Loucy (cell line): ENCODE data around the gene SLC39A11.

Experiments used
- H2AFZ ChIP-seq: fragments of 200-600 bp; sonication (generic); 2 replicates; pipeline ENCODE4 v1.6.0; 2016; ENCODE audit warnings: antibody characterized with exemption, mild to moderate bottlenecking, low read length, moderate library complexity
- H3F3A ChIP-seq: fragments of 200-600 bp; 2 replicates; pipeline ENCODE4 v1.6.0; 2016; ENCODE audit warnings: antibody characterized with exemption, low read depth, mild to moderate bottlenecking
- H3K27me3 ChIP-seq: fragments of 200-600 bp; sonication (generic); 2 replicates; pipeline ENCODE4 v1.6.1; 2014; ENCODE audit warnings: low read length, mild to moderate bottlenecking; ENCODE audit not compliant: insufficient read depth, poor library complexity, severe bottlenecking
- H3K36me3 ChIP-seq: fragments of 200-600 bp; sonication (generic); 2 replicates; pipeline ENCODE4 v1.6.1; 2016; ENCODE audit warnings: low read length; ENCODE audit not compliant: insufficient read depth
- H3K4me1 ChIP-seq: fragments of 200-600 bp; sonication (generic); 2 replicates; pipeline ENCODE4 v1.5.1; 2014; ENCODE audit warnings: low read length, mild to moderate bottlenecking; ENCODE audit not compliant: insufficient read depth, poor library complexity, severe bottlenecking
- H3K4me2 ChIP-seq: fragments of 200-600 bp; sonication (generic); 2 replicates; pipeline ENCODE4 v1.6.0; 2014; ENCODE audit warnings: antibody characterized with exemption, low read length, low read depth, mild to moderate bottlenecking; ENCODE audit not compliant: poor library complexity, severe bottlenecking
- H3K4me3 ChIP-seq: fragments of 200-600 bp; sonication (generic); 2 replicates; pipeline ENCODE4 v1.5.1; 2014; ENCODE audit warnings: low read length, mild to moderate bottlenecking, mixed read lengths; ENCODE audit not compliant: poor library complexity, severe bottlenecking
- H3K79me2 ChIP-seq: fragments of 200-600 bp; sonication (generic); 2 replicates; pipeline ENCODE4 v1.6.1; 2014; ENCODE audit warnings: low read length; ENCODE audit not compliant: insufficient read depth
- H3K9ac ChIP-seq: fragments of 200-600 bp; sonication (generic); 2 replicates; pipeline ENCODE4 v1.6.0; 2014; ENCODE audit warnings: mild to moderate bottlenecking, low read depth, low read length, moderate library complexity; ENCODE audit not compliant: poor library complexity, severe bottlenecking
- H3K9me2 ChIP-seq: fragments of 200-600 bp; sonication (generic); replicated peaks from 2 replicates; pipeline ENCODE4 v1.6.1; 2016; ENCODE audit warnings: low read depth, low read length, mixed read lengths
- H3K9me3 ChIP-seq: fragments of 200-600 bp; sonication (generic); 2 replicates; pipeline ENCODE4 v1.6.1; 2014; ENCODE audit warnings: mild to moderate bottlenecking, antibody characterized with exemption, low read length, low read depth; ENCODE audit not compliant: insufficient read depth
- H4K20me1 ChIP-seq: fragments of 200-600 bp; sonication (generic); 2 replicates; pipeline ENCODE4 v1.6.0; 2014; ENCODE audit warnings: antibody characterized with exemption, low read length, mild to moderate bottlenecking; ENCODE audit not compliant: insufficient read depth, poor library complexity, severe bottlenecking
- CTCF ChIP-seq: fragments of 200-600 bp; sonication (generic); conservative IDR thresholded peaks from 2 replicates; pipeline ENCODE4 v1.5.1; 2014; ENCODE audit warnings: mild to moderate bottlenecking, antibody characterized with exemption, low read length
- EZH2phosphoT487 ChIP-seq: fragments of 200-600 bp; IDR thresholded peaks from 2 replicates; pipeline ENCODE4 v1.6.1; 2018; ENCODE audit warnings: antibody characterized with exemption, mild to moderate bottlenecking, moderate library complexity, borderline replicate concordance

The SLC39A11 gene

GRCh38 chr17:73119631-73120030 lies 27.1 kb upstream of the SLC39A11 start:
- no peaks in the 10 kb centered on the region for H3K27me3 ChIP-seq
- H3F3A ChIP-seq = no peaks in the 10 kb centered on the region
- no peaks in the 10 kb centered on the region for H3K79me2 ChIP-seq
- no peaks in the 10 kb centered on the region for H4K20me1 ChIP-seq
- no peaks in the 10 kb centered on the region for H3K9me2 ChIP-seq
- no peaks in the 10 kb centered on the region for H3K36me3 ChIP-seq
- no peak overlapping the region for H2AFZ ChIP-seq
- no peak overlapping the region for H3K4me3 ChIP-seq
- H3K9ac ChIP-seq = no peak overlapping the region
- H3K4me1 ChIP-seq = no peaks in the 10 kb centered on the region
- no peaks in the 10 kb centered on the region for H3K9me3 ChIP-seq
- TF ChIP-seq CTCF = no peak
- TF ChIP-seq EZH2phosphoT487 = no peak
- no peak overlapping the region for H3K4me2 ChIP-seq

- Histone ChIP-seq H3K9ac (no peak overlapping the region), H3K9me3 (no peaks in the 10 kb centered on the region), H2AFZ (no peak overlapping the region), H4K20me1 (no peaks in the 10 kb centered on the region), H3K9me2 (no peaks in the 10 kb centered on the region), H3K36me3 (no peaks in the 10 kb centered on the region), H3F3A (no peaks in the 10 kb centered on the region), H3K4me3 (no peak overlapping the region), H3K4me2 (no peak overlapping the region), H3K79me2 (no peaks in the 10 kb centered on the region), H3K4me1 (no peaks in the 10 kb centered on the region), H3K27me3 (no peaks in the 10 kb centered on the region)
- TF ChIP-seq EZH2phosphoT487 (no peak), CTCF (no peak)
Measured at GRCh38 chr17:73118951-73119391, 26.5 kb upstream of the SLC39A11 start.

- no peak overlapping the region for H3K9ac ChIP-seq
- H3K27me3 ChIP-seq = no peaks in the 10 kb centered on the region
- H3K4me3 ChIP-seq = no peak overlapping the region
- H3K4me1 ChIP-seq = no peaks in the 10 kb centered on the region
- H3F3A ChIP-seq = no peaks in the 10 kb centered on the region
- no peaks in the 10 kb centered on the region for H3K36me3 ChIP-seq
- no peak overlapping the region for H2AFZ ChIP-seq
- H4K20me1 ChIP-seq = no peaks in the 10 kb centered on the region
- no peak overlapping the region for H3K4me2 ChIP-seq
- H3K9me3 ChIP-seq = no peaks in the 10 kb centered on the region
- H3K9me2 ChIP-seq = no peaks in the 10 kb centered on the region
- TF ChIP-seq CTCF (no peak), EZH2phosphoT487 (no peak)
- H3K79me2 ChIP-seq = no peaks in the 10 kb centered on the region
Measured at GRCh38 chr17:73118139-73118538, 25.7 kb upstream of the SLC39A11 start.
